NB4 (cell line): ENCODE data around the gene ZNF768.
A peak's percentile ranks its signal among the peaks of the same experiment; 100 is the strongest.

Source experiments
- MAX ChIP-seq: IDR thresholded peaks from 2 replicates; pipeline ENCODE4 v1.6.1; 2011; ENCODE audit warnings: low read depth, low read length
- POLR2A ChIP-seq: IDR thresholded peaks from 2 replicates; pipeline ENCODE4 v1.6.1; 2011; ENCODE audit warnings: mild to moderate bottlenecking; ENCODE audit not compliant: insufficient read length; ENCODE audit errors: extremely low read depth
- TF ChIP-seq, protein P1 (sequence below): IDR thresholded peaks from one replicate; pipeline ENCODE4 v1.5.1; 2012; ENCODE audit warnings: low read depth, low read length

GRCh38 chr16:30526823-30527634 lies 663 bp upstream of the ZNF768 start:
- TF ChIP-seq POLR2A (peak; percentile 62), MAX (peak; percentile 34)
- TF ChIP-seq, protein P1, sequence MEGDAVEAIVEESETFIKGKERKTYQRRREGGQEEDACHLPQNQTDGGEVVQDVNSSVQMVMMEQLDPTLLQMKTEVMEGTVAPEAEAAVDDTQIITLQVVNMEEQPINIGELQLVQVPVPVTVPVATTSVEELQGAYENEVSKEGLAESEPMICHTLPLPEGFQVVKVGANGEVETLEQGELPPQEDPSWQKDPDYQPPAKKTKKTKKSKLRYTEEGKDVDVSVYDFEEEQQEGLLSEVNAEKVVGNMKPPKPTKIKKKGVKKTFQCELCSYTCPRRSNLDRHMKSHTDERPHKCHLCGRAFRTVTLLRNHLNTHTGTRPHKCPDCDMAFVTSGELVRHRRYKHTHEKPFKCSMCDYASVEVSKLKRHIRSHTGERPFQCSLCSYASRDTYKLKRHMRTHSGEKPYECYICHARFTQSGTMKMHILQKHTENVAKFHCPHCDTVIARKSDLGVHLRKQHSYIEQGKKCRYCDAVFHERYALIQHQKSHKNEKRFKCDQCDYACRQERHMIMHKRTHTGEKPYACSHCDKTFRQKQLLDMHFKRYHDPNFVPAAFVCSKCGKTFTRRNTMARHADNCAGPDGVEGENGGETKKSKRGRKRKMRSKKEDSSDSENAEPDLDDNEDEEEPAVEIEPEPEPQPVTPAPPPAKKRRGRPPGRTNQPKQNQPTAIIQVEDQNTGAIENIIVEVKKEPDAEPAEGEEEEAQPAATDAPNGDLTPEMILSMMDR: no peak
